ENCODE measurements around the gene PIWIL4. TPM values are rescaled to one million over a fixed set of nuclear protein-coding genes. Genes with fewer than 3 reads are reported as not detected.

The PIWIL4 gene
- polyA plus RNA-seq, 1 of the 3 experiments (the other 2 are of a cell fraction) = 1.7 TPM

DNA sequence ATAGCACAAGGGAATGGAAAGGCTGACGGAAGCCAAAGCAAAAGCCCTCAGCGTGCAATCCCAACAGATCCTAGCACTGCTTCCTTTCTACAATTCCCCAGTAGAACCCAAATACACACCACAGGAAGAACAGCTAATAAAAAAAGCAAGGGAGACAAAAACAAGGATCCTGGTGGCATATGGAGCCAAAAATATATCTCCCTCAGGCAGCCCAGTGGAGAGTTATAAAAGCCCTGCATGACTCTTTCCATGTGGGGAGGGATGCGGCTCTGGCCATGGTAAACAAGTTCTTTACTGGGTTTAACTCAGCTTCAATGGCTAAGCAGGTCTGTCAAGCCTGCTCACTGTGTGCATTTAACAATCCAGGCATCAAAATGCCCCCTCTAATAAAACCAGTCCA, 88.1 kb downstream of the PIWIL4 start:
- no peak for DNase-seq
- Histone ChIP-seq H3K27me3 (ENCODE audit: insufficient read depth) (no peaks in the 10 kb centered on the region; the same call in 1 of the 2 replicates), H3F3A (replicated peaks; ENCODE audit: insufficient read depth) (no peaks in the 10 kb centered on the region), H3K79me2 (ENCODE audit: insufficient read depth) (no peaks in the 10 kb centered on the region), H3K9me3 (no peaks in the 10 kb centered on the region), H2AFZ (ENCODE audit: low read depth) (no peak overlapping the region), H3K9me2 (no peaks in the 10 kb centered on the region), H3K4me3 (ENCODE audit: low read depth in 2 of 2, low read length in 1 of 2) (no peak overlapping the region), H3K9ac (no peak overlapping the region), H3K36me3 (replicated peaks in 1 of 2; ENCODE audit: control insufficient read depth in 1 of 2, insufficient read depth in 2 of 2, low read length in 1 of 2) (no peaks in the 10 kb centered on the region), H3K4me1 (ENCODE audit: control insufficient read depth in 1 of 2, insufficient read depth in 2 of 2, low read depth in 1 of 2, low read length in 1 of 2) (no peaks in the 10 kb centered on the region; a peak in 1 of 4 replicates), H3K27ac (ENCODE audit: low read depth in 2 of 2, low read length in 1 of 2) (no peak overlapping the region), H4K20me1 (ENCODE audit: insufficient read depth) (no peaks in the 10 kb centered on the region), H3K4me2 (no peak overlapping the region)
- WGBS (ENCODE audit: low lambda C conversion rate) = 90% methylated on average over 3 of the region's 3 CpGs
- ChIA-PET POLR2A (no interaction called here), CTCF (interaction anchor here (0.9 to 1.5 kb wide), 3 partner anchors 16 to 113 kb away, joined by 3 to 4 read pairs (median 3); partner anchors contain the start of gene AMOTL1)
- TF ChIP-seq, protein P1, sequence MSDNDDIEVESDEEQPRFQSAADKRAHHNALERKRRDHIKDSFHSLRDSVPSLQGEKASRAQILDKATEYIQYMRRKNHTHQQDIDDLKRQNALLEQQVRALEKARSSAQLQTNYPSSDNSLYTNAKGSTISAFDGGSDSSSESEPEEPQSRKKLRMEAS (IDR thresholded peaks at IDR 0.05; ENCODE audit: low read depth) = no peak
- TF ChIP-seq, protein P2, sequence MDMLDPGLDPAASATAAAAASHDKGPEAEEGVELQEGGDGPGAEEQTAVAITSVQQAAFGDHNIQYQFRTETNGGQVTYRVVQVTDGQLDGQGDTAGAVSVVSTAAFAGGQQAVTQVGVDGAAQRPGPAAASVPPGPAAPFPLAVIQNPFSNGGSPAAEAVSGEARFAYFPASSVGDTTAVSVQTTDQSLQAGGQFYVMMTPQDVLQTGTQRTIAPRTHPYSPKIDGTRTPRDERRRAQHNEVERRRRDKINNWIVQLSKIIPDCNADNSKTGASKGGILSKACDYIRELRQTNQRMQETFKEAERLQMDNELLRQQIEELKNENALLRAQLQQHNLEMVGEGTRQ (IDR thresholded peaks at IDR 0.05; ENCODE audit: borderline replicate concordance, low read depth, low read length) = no peak
- TF ChIP-seq, protein P3, sequence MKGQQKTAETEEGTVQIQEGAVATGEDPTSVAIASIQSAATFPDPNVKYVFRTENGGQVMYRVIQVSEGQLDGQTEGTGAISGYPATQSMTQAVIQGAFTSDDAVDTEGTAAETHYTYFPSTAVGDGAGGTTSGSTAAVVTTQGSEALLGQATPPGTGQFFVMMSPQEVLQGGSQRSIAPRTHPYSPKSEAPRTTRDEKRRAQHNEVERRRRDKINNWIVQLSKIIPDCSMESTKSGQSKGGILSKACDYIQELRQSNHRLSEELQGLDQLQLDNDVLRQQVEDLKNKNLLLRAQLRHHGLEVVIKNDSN (IDR thresholded peaks at IDR 0.05; ENCODE audit: borderline replicate concordance, low read depth) = no peak
- TF ChIP-seq CHD2 (IDR thresholded peaks at IDR 0.05; ENCODE audit: low read length, partially characterized antibody) (no peak), RFX5 (IDR thresholded peaks at IDR 0.05; ENCODE audit: low read length) (no peak), MXI1 (IDR thresholded peaks at IDR 0.05; ENCODE audit: low read depth, low read length) (no peak), TEAD4 (IDR thresholded peaks at IDR 0.05; ENCODE audit: borderline replicate concordance, insufficient read depth) (no peak), NRF1 (IDR thresholded peaks at IDR 0.05; ENCODE audit: low read depth, low read length) (no peak), NFIC (IDR thresholded peaks at IDR 0.05; ENCODE audit: borderline replicate concordance) (no peak), FOSL2 (IDR thresholded peaks at IDR 0.05; ENCODE audit: borderline replicate concordance, low read depth) (no peak), ELF1 (IDR thresholded peaks at IDR 0.05) (no peak), RXRA (IDR thresholded peaks at IDR 0.05; ENCODE audit: borderline replicate concordance, low read depth) (no peak)
- TF ChIP-seq, protein P4, sequence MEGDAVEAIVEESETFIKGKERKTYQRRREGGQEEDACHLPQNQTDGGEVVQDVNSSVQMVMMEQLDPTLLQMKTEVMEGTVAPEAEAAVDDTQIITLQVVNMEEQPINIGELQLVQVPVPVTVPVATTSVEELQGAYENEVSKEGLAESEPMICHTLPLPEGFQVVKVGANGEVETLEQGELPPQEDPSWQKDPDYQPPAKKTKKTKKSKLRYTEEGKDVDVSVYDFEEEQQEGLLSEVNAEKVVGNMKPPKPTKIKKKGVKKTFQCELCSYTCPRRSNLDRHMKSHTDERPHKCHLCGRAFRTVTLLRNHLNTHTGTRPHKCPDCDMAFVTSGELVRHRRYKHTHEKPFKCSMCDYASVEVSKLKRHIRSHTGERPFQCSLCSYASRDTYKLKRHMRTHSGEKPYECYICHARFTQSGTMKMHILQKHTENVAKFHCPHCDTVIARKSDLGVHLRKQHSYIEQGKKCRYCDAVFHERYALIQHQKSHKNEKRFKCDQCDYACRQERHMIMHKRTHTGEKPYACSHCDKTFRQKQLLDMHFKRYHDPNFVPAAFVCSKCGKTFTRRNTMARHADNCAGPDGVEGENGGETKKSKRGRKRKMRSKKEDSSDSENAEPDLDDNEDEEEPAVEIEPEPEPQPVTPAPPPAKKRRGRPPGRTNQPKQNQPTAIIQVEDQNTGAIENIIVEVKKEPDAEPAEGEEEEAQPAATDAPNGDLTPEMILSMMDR (IDR thresholded peaks at IDR 0.05) = no peak
- TF ChIP-seq, protein P5, sequence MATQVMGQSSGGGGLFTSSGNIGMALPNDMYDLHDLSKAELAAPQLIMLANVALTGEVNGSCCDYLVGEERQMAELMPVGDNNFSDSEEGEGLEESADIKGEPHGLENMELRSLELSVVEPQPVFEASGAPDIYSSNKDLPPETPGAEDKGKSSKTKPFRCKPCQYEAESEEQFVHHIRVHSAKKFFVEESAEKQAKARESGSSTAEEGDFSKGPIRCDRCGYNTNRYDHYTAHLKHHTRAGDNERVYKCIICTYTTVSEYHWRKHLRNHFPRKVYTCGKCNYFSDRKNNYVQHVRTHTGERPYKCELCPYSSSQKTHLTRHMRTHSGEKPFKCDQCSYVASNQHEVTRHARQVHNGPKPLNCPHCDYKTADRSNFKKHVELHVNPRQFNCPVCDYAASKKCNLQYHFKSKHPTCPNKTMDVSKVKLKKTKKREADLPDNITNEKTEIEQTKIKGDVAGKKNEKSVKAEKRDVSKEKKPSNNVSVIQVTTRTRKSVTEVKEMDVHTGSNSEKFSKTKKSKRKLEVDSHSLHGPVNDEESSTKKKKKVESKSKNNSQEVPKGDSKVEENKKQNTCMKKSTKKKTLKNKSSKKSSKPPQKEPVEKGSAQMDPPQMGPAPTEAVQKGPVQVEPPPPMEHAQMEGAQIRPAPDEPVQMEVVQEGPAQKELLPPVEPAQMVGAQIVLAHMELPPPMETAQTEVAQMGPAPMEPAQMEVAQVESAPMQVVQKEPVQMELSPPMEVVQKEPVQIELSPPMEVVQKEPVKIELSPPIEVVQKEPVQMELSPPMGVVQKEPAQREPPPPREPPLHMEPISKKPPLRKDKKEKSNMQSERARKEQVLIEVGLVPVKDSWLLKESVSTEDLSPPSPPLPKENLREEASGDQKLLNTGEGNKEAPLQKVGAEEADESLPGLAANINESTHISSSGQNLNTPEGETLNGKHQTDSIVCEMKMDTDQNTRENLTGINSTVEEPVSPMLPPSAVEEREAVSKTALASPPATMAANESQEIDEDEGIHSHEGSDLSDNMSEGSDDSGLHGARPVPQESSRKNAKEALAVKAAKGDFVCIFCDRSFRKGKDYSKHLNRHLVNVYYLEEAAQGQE (IDR thresholded peaks at IDR 0.05; ENCODE audit: low read depth, low read length) = no peak

All from SK-N-SH (cell line).